ENCODE data around the gene LASP1. TPM values are rescaled to one million over a fixed set of nuclear protein-coding genes. Genes with fewer than 3 reads are reported as not detected.

Gene LASP1
- polyA plus RNA-seq, 1 experiment: 321 TPM

DNA sequence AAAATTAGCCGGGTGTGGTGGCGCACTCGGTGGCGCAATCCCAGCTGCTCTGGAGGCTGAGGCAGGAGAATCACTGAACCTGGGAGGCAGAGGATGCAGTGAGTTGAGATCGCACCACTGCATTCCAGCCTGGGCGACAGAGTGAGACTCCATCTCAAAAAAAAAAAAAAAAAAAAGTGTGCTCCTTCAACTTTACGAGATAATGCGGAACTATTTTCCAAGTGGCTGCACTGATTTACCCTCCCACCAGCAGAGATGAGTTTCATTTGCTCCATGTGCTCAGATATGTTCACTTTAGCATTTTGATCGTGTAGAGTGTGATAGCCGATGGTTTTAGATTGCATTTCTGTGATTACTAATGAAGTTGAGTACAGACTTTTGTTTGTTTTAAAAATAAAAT is 35.5 kb downstream of the LASP1 start:
- ChIA-PET CTCF (no interaction called here), POLR2A (no interaction called here)
- TF ChIP-seq, protein P1, sequence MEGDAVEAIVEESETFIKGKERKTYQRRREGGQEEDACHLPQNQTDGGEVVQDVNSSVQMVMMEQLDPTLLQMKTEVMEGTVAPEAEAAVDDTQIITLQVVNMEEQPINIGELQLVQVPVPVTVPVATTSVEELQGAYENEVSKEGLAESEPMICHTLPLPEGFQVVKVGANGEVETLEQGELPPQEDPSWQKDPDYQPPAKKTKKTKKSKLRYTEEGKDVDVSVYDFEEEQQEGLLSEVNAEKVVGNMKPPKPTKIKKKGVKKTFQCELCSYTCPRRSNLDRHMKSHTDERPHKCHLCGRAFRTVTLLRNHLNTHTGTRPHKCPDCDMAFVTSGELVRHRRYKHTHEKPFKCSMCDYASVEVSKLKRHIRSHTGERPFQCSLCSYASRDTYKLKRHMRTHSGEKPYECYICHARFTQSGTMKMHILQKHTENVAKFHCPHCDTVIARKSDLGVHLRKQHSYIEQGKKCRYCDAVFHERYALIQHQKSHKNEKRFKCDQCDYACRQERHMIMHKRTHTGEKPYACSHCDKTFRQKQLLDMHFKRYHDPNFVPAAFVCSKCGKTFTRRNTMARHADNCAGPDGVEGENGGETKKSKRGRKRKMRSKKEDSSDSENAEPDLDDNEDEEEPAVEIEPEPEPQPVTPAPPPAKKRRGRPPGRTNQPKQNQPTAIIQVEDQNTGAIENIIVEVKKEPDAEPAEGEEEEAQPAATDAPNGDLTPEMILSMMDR (IDR thresholded peaks at IDR 0.05; ENCODE audit: insufficient read depth, low read depth, low read length): no peak
- Histone ChIP-seq H3K27me3 (ENCODE audit: control insufficient read depth, insufficient read depth, low read length) (no peaks in the 10 kb centered on the region), H3K36me3 (ENCODE audit: control insufficient read depth, insufficient read depth, low read length) (peaks cover 19% of the 10 kb centered on the region), H3K4me3 (ENCODE audit: low read depth, low read length) (no peak overlapping the region)
- no peak for DNase-seq (ENCODE audit: low read depth)

DNA sequence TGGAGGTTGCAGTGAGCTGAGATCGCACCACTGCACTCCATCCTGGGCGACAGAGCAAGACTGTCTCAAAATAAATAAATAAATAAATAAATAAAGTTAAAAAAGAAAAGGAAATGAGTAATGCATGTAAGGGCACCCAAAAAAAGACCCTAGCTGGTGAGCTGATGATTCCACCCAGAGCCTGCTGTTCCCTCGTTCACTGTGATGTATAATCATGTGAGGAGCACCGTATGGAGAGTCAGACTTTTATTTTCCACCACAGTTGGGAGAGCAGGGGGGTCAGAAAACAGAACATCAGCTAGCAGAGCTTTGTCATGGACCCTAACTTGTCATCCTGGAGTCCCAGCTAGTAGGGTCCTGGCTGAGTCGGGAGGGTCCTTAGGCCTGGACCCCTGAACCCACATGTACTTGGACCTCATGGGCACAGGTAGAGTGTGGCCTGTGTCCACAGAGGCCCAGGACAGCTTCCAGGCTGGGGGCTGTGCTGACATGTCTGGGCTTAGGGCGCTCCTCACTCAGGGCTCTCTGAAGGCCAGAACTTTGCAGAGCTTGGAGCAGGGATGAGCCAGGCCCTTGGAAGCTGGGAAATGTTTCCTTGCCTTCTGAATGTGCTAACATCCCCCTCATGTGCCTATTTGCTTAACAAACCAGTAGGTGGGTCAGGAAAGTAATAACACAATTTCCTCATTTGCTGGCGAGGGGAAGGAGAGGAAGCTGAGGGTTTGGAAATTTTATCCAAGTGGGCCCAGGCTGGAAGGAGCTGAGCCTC is 36.8 kb downstream of the LASP1 start:
- peaks cover 23% of the 10 kb centered on the region for H3K36me3 ChIP-seq (ENCODE audit: control insufficient read depth, insufficient read depth, low read length)
- TF ChIP-seq, protein P1 (IDR thresholded peaks at IDR 0.05; ENCODE audit: insufficient read depth, low read depth, low read length): no peak
- POLR2A ChIA-PET: no interaction called here
- CTCF ChIA-PET: interaction anchor here (1.0 to 1.3 kb wide), 2 partner anchors 15 to 325 kb away, joined by 3 to 4 read pairs; no protein-coding TSS in a partner anchor
- no peaks in the 10 kb centered on the region for H3K27me3 ChIP-seq (ENCODE audit: control insufficient read depth, insufficient read depth, low read length)
- no peak overlapping the region for H3K4me3 ChIP-seq (ENCODE audit: low read depth, low read length)
- DNase-seq (ENCODE audit: low read depth): no peak

DNA sequence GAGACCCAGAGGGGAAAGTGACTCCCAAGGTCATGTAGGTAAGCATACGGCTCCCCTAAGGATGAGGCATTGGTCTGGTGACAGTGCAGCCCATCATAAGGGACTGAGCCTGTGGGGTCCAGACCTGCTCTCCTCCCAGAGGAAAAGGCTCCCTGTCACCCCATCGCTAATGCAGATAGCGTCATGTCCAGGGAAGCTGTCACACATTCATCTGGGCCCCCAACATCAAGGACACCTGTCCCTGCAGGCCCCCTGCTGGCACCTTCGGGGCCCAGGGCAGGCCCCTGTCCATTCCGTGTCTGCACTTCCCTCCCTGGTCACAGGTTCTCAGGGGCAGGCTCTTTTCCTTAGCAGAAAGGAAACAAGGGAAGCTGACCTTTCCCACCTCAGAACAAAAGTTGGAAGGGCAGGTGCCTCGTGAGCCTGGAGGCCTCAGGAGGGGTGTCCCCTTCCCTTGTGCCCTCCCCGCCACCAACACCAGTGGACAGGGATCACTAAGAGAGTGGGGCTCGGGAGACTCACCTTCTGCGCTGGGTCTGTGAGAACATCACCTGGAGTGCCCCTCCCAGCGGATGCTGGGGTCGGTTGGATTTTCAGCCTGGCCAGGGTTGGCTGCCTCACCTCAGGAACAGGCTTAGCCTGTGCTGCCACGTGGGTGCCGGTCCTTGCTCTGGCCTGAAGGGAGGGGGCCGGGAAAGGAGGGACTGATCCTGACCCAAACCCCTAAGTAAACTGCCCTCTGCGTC is 38.2 kb downstream of the LASP1 start:
- POLR2A ChIA-PET: no interaction called here
- CTCF ChIA-PET: interaction anchor here (0.6 kb wide), 1 partner anchor 333 kb away, joined by 3 read pairs; no protein-coding TSS in a partner anchor
- DNase-seq (ENCODE audit: low read depth): no peak
- peaks cover 31% of the 10 kb centered on the region for H3K36me3 ChIP-seq (ENCODE audit: control insufficient read depth, insufficient read depth, low read length)
- no peaks in the 10 kb centered on the region for H3K27me3 ChIP-seq (ENCODE audit: control insufficient read depth, insufficient read depth, low read length)
- no peak overlapping the region for H3K4me3 ChIP-seq (ENCODE audit: low read depth, low read length)
- TF ChIP-seq, protein P1 (IDR thresholded peaks at IDR 0.05; ENCODE audit: insufficient read depth, low read depth, low read length): no peak

DNA sequence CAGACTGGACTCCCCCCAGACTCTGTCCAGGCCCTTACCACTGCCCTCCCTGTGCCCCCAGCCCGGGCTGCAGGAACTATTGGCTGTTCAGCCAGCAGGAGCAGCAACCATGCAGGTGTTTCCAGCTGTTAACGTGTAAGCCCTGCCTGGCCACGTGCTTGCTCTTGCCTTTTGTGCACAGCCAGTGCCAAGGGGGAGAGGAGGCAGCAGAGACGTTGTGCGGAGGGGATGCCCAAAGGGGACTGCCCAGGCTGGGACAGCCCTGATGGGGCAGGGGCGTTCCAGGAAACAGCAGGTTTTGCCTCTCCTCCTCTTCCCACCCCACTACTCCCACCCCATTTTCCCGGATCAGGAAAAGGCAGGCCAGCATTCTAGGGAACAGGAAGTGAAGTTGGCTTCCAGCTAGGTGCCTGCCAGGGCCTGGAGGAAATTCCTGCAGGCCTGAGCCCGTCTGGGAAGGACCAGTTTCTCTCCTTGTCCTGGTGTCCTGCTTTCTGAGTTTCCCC is 38.9 kb downstream of the LASP1 start:
- ChIA-PET POLR2A (no interaction called here), CTCF (no interaction called here)
- H3K27me3 ChIP-seq (ENCODE audit: control insufficient read depth, insufficient read depth, low read length): no peaks in the 10 kb centered on the region
- no peak overlapping the region for H3K4me3 ChIP-seq (ENCODE audit: low read depth, low read length)
- TF ChIP-seq, protein P1 (IDR thresholded peaks at IDR 0.05; ENCODE audit: insufficient read depth, low read depth, low read length): no peak
- no peak for DNase-seq (ENCODE audit: low read depth)
- H3K36me3 ChIP-seq (ENCODE audit: control insufficient read depth, insufficient read depth, low read length): peaks cover 29% of the 10 kb centered on the region

DNA sequence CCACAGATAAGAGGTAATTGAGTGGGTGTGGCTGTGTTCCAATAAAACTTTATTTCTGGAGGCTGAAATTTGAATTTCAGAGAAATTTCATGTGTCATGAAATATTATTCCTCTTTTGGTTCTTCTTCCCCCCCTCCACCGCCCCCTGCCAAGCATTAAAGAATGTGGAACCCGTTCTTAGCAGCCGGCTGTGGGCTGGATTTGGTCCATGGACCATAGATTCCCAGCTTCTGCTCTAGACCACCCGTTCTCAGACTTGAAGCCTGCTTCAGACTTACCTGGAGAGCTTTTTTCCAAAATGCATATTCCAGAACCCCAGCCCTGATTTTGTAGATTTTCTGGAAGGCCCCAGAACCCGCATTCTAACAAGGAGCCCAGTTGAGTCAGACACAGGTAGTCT is 40.5 kb downstream of the LASP1 start:
- POLR2A ChIA-PET: no interaction called here
- no peaks in the 10 kb centered on the region for H3K27me3 ChIP-seq (ENCODE audit: control insufficient read depth, insufficient read depth, low read length)
- DNase-seq (ENCODE audit: low read depth): no peak
- H3K36me3 ChIP-seq (ENCODE audit: control insufficient read depth, insufficient read depth, low read length): peaks cover 43% of the 10 kb centered on the region
- H3K4me3 ChIP-seq (ENCODE audit: low read depth, low read length): no peak overlapping the region
- CTCF ChIA-PET: no interaction called here
- TF ChIP-seq, protein P1 (IDR thresholded peaks at IDR 0.05; ENCODE audit: insufficient read depth, low read depth, low read length): no peak
